Fibroblast of lung (primary cell): ENCODE data around the gene RBM46.

Source experiments
- CTCF ChIP-seq, 2 donors: IDR thresholded peaks in 1 of 2; conservative IDR thresholded peaks in 1 of 2; 1 replicate in 1 of 2; 2 replicates in 1 of 2; pipeline ENCODE4 v1.5.1; 2011 to 2012; ENCODE audit warnings: low read length in 2 of 2, control low read depth in 1 of 2, inconsistent platforms in 1 of 2, low read depth in 1 of 2, mild to moderate bottlenecking in 1 of 2
- EZH2 ChIP-seq: IDR thresholded peaks from 2 replicates; pipeline ENCODE4 v1.5.1; 2012; ENCODE audit warnings: low read length, control low read depth, mild to moderate bottlenecking; ENCODE audit errors: missing control alignments

GRCh38 chr4:154731756-154732155 lies 49.3 kb upstream of the RBM46 start:
- TF ChIP-seq CTCF (conservative IDR thresholded peaks at IDR 0.05 in 1 of 2, IDR thresholded peaks at IDR 0.05 in 1 of 2; ENCODE audit: low read depth in 1 of 2, low read length in 2 of 2) = no peak
- TF ChIP-seq EZH2 = no peak
